ENCODE results near the gene PRR23C. TPM values are rescaled to one million over a fixed set of nuclear protein-coding genes. Genes with fewer than 3 reads are reported as not detected.

The PRR23C gene
- not detected in 2 replicates for total RNA-seq (2012; rRNA removed)

DNA sequence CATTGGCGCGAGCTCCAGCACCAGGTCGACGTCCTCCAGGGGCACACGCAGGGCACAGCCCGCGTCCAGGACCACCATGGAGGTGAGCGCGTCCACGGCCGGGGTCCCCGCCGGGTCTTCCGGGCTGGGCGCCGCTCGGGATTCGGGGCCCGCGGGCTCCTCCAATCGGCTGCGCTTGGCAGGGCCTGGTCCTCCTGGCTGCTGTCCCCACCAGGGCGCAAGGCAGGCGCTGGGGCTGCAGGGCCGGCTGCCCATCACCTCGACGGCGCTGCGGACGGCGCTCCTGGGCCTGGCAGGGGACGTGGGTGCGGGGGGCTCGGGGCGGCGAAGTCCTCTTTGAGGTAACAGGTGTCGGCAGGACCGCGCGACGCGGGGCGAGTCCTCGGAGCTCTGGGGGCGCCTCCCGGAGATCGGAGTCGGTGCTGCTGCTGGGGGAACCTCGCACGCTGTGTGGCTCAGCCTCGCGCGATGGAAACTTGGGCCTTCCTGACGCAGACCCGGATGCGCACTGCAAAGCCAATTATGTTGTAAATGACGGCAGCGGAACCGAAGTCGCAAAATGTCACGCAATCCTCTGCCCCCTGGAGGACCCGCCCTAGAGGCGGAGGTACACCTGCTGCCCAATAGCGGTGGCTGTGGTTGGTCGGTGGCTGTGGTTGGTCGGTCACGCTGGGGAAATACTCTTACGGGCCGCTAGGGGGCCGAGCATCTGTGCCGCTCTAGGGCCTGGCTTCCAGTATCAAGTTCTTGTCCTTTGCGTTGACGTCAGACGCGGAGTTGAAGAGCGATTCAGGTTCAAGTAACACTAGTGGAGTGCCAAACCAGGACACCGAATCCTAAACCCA lies at the start of gene PRR23C:
PRR23C (minus strand) TSS at position 527 of the 845 bp plus-strand sequence; CDS start at position 255, 272 bp downstream.
- Histone ChIP-seq H3K4me3 (ENCODE audit: low read length) (no peak within 1 kb of the TSS), H3K9ac (ENCODE audit: low read depth, low read length) (no peak within 1 kb of the TSS), H3K4me1 (ENCODE audit: control insufficient read depth, insufficient read depth, low read length) (no peaks in the 10 kb centered on the region), H3K9me3 (replicated peaks; ENCODE audit: low read length) (no peaks in the 10 kb centered on the region), H3K36me3 (ENCODE audit: insufficient read depth, low read length) (no peaks in the 10 kb centered on the region), H3K4me2 (ENCODE audit: low read length) (no peak within 1 kb of the TSS), H3K27me3 (ENCODE audit: control insufficient read depth, insufficient read depth, low read length) (peaks cover 2% of the 10 kb centered on the region)

DNA sequence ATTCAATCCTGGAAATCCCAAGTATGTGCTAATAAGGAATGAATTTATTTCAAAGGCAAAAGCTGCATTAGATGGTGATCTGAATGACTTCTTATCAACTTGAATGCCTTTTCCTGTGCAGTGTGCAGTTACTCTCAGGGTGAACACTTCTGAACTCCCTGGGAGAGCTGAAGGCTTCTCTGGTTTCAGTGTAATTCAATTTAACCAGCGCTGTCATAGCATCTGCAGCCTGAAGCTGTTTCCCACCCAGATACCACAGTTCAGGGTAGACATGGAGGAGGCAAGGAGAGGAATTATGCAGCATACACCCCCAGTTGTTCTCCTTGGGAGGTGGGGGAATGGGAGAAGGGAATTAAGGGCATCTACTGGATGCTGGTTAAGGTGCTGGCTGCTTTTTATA lies 49.1 kb upstream of the PRR23C start:
- H3K9ac ChIP-seq (ENCODE audit: low read depth, low read length): no peak overlapping the region
- H3K4me2 ChIP-seq (ENCODE audit: low read length): no peak overlapping the region
- H3K36me3 ChIP-seq (ENCODE audit: insufficient read depth, low read length): no peaks in the 10 kb centered on the region
- no peak overlapping the region for H3K4me3 ChIP-seq (ENCODE audit: low read length)
- no peaks in the 10 kb centered on the region for H3K9me3 ChIP-seq (replicated peaks; ENCODE audit: low read length)
- peaks cover 18% of the 10 kb centered on the region for H3K27me3 ChIP-seq (ENCODE audit: control insufficient read depth, insufficient read depth, low read length)
- H3K4me1 ChIP-seq (ENCODE audit: control insufficient read depth, insufficient read depth, low read length): no peaks in the 10 kb centered on the region

DNA sequence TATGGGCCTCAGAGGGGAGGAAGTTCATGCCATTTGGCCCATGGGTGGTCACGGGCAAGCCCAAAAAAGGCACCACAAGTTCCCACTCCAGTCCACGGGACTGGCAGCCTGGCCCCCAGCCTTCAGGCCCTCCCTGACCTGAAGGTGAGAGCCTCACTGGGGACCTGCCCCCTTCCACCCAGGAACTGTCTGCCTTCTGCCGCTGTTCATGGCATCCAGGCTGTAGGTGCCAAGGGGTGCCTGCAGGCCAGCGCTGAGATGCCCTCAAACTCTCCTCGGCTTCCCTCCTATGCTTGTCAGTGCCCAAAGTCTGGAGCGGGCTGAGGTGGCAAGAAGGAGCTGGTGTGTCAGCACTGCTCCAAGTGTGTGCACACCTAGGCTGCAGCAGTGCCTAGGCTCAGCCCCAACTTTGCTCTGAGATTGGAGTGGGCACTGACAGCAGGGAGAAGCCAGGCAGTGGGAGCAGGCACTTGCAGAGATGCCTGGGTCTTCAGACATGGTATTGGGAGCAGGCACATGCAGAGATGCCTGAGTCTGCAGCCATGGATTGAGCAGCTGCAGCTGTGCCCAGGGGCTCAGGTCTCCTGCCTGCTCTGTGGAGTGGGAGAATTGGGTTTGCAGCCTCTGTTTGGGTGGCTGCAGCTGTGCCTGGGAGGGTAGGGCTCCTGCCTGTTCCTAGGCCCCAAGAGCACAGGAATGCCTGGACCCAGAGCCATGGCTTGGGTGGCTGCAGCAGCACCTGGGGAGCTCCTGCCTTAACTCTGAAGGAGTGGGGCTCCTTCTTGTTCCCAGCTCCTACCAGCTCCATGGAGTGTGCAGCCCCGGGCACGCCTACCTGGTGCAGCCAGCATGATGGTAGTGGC lies 44.0 kb upstream of the PRR23C start:
- Histone ChIP-seq H3K4me1 (ENCODE audit: control insufficient read depth, insufficient read depth, low read length) (no peaks in the 10 kb centered on the region), H3K27me3 (ENCODE audit: control insufficient read depth, insufficient read depth, low read length) (peaks cover 19% of the 10 kb centered on the region), H3K4me3 (ENCODE audit: low read length) (no peak overlapping the region), H3K36me3 (ENCODE audit: insufficient read depth, low read length) (no peaks in the 10 kb centered on the region), H3K9ac (ENCODE audit: low read depth, low read length) (no peak overlapping the region), H3K9me3 (replicated peaks; ENCODE audit: low read length) (no peaks in the 10 kb centered on the region), H3K4me2 (ENCODE audit: low read length) (no peak overlapping the region)

DNA sequence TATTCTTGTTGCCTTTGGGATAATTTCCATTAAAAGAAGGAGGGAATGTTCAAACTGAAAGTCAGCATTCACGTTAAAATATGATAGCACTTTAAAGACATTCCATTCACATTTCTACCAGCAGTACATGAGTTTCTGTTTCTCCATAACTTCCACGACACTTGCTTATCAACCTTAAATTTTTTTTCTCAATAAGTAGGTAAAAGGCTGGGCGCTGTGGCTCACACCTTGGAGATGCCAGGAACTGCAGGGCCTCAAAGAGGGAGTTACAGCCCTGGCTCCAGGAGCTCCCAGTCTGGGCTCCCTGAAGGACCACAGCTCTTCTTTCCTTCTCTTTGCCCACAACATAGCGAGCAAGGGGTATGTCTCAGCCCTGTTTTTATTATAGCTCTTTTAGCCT lies 42.9 kb upstream of the PRR23C start:
- Histone ChIP-seq H3K36me3 (ENCODE audit: insufficient read depth, low read length) (no peaks in the 10 kb centered on the region), H3K4me2 (ENCODE audit: low read length) (no peak overlapping the region), H3K27me3 (ENCODE audit: control insufficient read depth, insufficient read depth, low read length) (peaks cover 19% of the 10 kb centered on the region)

DNA sequence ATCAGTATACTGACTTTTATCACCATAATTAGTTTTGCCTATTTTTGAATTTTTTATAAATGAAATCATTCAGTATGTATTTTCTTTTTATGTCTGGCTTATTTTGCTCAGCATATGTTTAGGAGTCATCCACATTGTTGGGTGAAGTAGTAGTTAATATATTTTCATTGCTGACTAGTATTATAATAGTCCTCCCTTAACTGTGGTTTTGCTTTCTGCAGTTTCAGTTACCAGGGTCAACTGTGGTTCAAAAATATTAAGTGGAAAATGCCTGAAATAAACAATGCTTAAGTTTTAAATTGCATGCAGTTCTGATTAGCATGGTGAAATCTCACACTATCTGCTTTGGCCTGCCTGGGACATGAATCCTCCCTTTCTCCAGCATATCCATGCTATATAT lies 39.5 kb upstream of the PRR23C start:
- Histone ChIP-seq H3K4me2 (ENCODE audit: low read length) (no peak overlapping the region), H3K4me3 (ENCODE audit: low read length) (no peak overlapping the region), H3K27me3 (ENCODE audit: control insufficient read depth, insufficient read depth, low read length) (peaks cover 25% of the 10 kb centered on the region), H3K36me3 (ENCODE audit: insufficient read depth, low read length) (no peaks in the 10 kb centered on the region), H3K9ac (ENCODE audit: low read depth, low read length) (no peak overlapping the region), H3K9me3 (replicated peaks; ENCODE audit: low read length) (no peaks in the 10 kb centered on the region), H3K4me1 (ENCODE audit: control insufficient read depth, insufficient read depth, low read length) (no peaks in the 10 kb centered on the region)

More for the DNA sequence above, 42.9 kb upstream of the PRR23C start:
- no peak overlapping the region for H3K4me3 ChIP-seq (ENCODE audit: low read length)
- H3K9ac ChIP-seq (ENCODE audit: low read depth, low read length): no peak overlapping the region
- H3K4me1 ChIP-seq (ENCODE audit: control insufficient read depth, insufficient read depth, low read length): no peaks in the 10 kb centered on the region
- H3K9me3 ChIP-seq (replicated peaks; ENCODE audit: low read length): no peaks in the 10 kb centered on the region

DNA sequence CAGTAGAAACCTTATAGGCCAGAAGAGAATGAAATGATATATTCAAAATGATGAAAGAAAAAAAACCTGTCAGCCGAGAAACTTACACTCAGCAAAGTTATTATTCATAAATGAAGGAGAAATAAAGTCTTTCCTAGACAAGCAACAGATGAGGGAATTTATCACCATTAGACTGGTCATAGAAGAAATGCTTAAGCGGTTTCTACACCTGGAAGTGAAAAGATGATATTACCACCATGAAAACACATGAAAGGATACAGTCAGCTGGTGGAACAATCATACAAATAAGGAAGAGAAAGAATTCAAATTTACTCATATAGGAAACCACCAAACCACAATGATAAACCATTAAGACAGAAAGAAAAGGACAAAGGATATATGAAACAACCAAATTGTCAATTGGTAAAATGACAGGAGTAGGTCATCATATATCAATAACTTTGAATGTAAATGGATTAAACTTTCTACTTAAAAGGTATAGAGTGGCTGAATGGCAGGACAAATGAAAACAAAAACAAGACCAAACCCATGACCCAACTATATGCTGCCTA lies 29.9 kb upstream of the PRR23C start:
- H3K4me2 ChIP-seq (ENCODE audit: low read length): no peak overlapping the region
- H3K9me3 ChIP-seq (replicated peaks; ENCODE audit: low read length): no peaks in the 10 kb centered on the region
- no peaks in the 10 kb centered on the region for H3K27me3 ChIP-seq (ENCODE audit: control insufficient read depth, insufficient read depth, low read length)

DNA sequence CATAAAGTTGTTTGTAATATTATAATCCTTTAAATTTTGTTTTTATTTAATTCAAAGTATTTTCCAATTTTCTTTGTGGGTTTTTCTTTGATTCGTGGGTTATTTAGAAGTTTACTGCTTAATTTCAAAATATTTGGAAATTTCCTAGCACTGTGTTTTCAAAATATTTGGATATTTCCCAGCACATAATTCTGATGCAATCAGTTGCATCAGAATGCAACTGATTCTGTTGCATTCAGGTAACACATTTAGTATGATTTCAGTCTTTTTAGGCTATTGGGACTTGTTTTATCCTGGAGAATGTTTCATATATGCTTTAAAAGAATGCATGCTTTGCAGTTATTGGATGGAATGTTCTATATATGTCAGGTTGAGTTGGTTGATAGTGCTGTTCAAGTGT lies 18.2 kb upstream of the PRR23C start:
- Histone ChIP-seq H3K4me1 (ENCODE audit: control insufficient read depth, insufficient read depth, low read length) (no peaks in the 10 kb centered on the region), H3K27me3 (ENCODE audit: control insufficient read depth, insufficient read depth, low read length) (no peaks in the 10 kb centered on the region), H3K9ac (ENCODE audit: low read depth, low read length) (no peak overlapping the region), H3K9me3 (replicated peaks; ENCODE audit: low read length) (no peaks in the 10 kb centered on the region), H3K36me3 (ENCODE audit: insufficient read depth, low read length) (no peaks in the 10 kb centered on the region), H3K4me2 (ENCODE audit: low read length) (no peak overlapping the region), H3K4me3 (ENCODE audit: low read length) (no peak overlapping the region)

More for the DNA sequence above, 29.9 kb upstream of the PRR23C start:
- H3K9ac ChIP-seq (ENCODE audit: low read depth, low read length): no peak overlapping the region
- H3K4me1 ChIP-seq (ENCODE audit: control insufficient read depth, insufficient read depth, low read length): no peaks in the 10 kb centered on the region
- H3K4me3 ChIP-seq (ENCODE audit: low read length): no peak overlapping the region
- H3K36me3 ChIP-seq (ENCODE audit: insufficient read depth, low read length): no peaks in the 10 kb centered on the region

DNA sequence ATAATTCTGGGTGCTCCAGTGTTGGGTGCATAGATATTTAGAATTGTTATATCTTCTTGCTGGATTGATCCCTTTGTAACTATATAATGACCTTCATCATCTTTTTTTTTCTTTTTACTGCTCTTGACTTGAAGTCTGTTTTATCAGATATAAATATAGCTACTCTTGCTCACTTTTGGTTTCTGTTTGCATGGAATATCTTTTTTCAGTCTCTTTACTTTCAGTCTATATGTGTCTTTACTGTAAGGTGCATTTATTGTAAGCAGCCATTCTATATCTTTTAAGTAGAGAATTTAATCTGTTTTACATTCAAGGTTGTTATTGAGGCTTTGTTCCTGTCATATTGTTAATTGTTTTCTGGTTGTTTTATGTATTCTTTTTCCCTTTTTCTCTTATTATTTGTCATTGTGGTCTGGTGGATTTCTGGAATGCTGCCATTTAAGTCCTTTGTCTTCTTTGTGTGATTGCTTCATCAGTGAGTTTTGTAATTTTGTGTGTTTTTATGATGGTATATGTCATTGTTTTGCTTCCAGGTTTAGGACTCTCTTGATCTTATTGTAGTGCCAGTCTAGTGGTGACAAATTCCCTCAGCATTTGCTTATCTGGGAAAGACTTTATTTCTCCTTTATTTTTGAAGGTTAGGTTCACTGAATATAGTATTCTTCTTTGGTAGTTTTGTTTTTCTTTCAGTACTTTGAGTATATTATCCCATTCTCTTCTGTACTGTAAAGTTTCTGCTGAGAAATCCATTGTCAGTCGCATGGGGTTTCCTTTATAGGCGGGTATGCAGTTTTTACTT lies 8.3 kb upstream of the PRR23C start:
- H3K4me2 ChIP-seq (ENCODE audit: low read length): no peak overlapping the region
- H3K9me3 ChIP-seq (replicated peaks; ENCODE audit: low read length): no peaks in the 10 kb centered on the region
- no peak overlapping the region for H3K9ac ChIP-seq (ENCODE audit: low read depth, low read length)
- H3K4me1 ChIP-seq (ENCODE audit: control insufficient read depth, insufficient read depth, low read length): no peaks in the 10 kb centered on the region
- H3K36me3 ChIP-seq (ENCODE audit: insufficient read depth, low read length): no peaks in the 10 kb centered on the region
- H3K27me3 ChIP-seq (ENCODE audit: control insufficient read depth, insufficient read depth, low read length): no peaks in the 10 kb centered on the region
- H3K4me3 ChIP-seq (ENCODE audit: low read length): no peak overlapping the region

DNA sequence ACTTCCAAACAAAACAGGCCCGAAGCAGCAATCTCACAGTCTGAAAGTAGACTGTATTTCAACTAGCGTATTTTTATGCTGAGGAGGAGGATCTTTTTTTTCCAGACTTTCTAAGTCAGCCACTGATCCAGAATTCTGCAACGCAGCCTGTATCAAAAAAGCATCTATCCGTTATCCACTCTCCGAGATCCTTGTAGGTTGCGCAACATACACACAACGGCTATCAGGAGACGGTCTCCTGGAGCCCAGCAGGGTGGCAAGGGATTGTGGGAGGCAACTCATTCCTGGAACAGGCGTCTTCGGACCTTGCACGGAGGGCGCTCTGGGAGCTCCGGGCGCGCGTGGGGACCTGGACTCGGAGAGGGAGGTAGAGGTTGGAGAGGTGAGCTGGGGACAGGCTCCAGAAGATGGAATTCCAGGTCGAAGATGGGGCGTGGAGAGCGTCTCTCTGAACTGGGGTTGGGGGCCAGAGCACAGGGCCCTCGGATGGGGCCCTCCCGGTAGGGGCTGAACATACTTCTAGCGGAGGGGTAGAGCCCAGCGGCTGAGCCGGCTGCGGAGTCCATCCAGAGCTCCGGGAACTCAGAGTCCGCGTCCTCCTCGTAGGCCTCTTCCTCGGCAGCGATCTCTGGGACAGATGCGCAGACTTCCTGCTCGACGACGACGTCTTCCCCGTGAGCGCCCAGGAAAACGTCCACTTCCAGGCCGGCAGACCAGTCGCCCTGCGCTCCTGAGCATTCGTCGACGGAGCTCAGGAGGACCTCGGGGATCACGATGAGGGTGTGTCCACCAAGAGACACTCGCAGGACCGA lies 932 bp downstream of the PRR23C start:
- H3K9ac ChIP-seq (ENCODE audit: low read depth, low read length): no peak overlapping the region

DNA sequence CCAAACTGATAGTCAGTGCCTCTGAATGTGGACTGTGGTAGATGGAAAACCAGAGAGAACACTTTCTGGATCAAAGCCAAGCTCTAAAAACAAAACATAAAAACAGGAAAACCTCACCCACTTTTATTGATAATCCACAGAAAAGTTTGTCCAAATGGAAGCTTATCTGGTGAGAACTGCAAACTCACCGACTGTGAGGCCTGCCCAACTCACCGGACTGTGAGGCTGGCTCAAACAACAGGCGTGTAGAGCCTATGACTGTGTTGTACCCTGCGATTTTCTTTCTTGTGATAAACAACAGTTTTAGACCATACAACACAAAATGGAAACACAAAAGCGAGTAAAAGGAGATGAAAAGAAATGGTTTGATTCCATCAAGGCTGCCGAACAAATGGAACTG lies 7.2 kb downstream of the PRR23C start:
- no peak overlapping the region for H3K4me2 ChIP-seq (ENCODE audit: low read length)
- no peaks in the 10 kb centered on the region for H3K36me3 ChIP-seq (ENCODE audit: insufficient read depth, low read length)
- peaks cover 4% of the 10 kb centered on the region for H3K27me3 ChIP-seq (ENCODE audit: control insufficient read depth, insufficient read depth, low read length)
- no peak overlapping the region for H3K4me3 ChIP-seq (ENCODE audit: low read length)
- H3K9ac ChIP-seq (ENCODE audit: low read depth, low read length): no peak overlapping the region
- H3K4me1 ChIP-seq (ENCODE audit: control insufficient read depth, insufficient read depth, low read length): no peaks in the 10 kb centered on the region
- no peaks in the 10 kb centered on the region for H3K9me3 ChIP-seq (replicated peaks; ENCODE audit: low read length)

More for the DNA sequence above, 932 bp downstream of the PRR23C start:
- Histone ChIP-seq H3K9me3 (replicated peaks; ENCODE audit: low read length) (no peaks in the 10 kb centered on the region), H3K4me3 (ENCODE audit: low read length) (no peak overlapping the region), H3K4me2 (ENCODE audit: low read length) (no peak overlapping the region), H3K27me3 (ENCODE audit: control insufficient read depth, insufficient read depth, low read length) (peaks cover 4% of the 10 kb centered on the region), H3K36me3 (ENCODE audit: insufficient read depth, low read length) (no peaks in the 10 kb centered on the region), H3K4me1 (ENCODE audit: control insufficient read depth, insufficient read depth, low read length) (no peaks in the 10 kb centered on the region)
